Left lung (tissue), 10 donors: ENCODE results near the gene GAREM1. TPM values are rescaled to one million over a fixed set of nuclear protein-coding genes. Genes with fewer than 3 reads are reported as not detected.
"Not testable (repeated sequence)": the region's sequence is repeated elsewhere in the genome, so short reads cannot be mapped to it uniquely, and the experiment has no call there.

Experiments
- ATAC-seq: fragments of 200-7000 bp; cut with Tn5 transposase; one replicate; pipeline ENCODE4 v1.9.1; 2020; ENCODE audit warnings: moderate library complexity
- DNase-seq, 4 donors: peaks; one replicate each; pipeline ENCODE4 v3.0.0-alpha.2; 2013 to 2020
- H3K27ac ChIP-seq, 2 donors: fragments of 200-600 bp; sonication (generic) in 1 of 2; one replicate each; pipeline versions ENCODE4 v1.5.0 to v1.8.0; 2020 to 2021
- H3K27me3 ChIP-seq, 2 donors: fragments of 200-600 bp; sonication (generic) in 1 of 2; one replicate each; pipeline versions ENCODE4 v1.5.0 to v1.8.0; 2020 to 2021
- H3K36me3 ChIP-seq, 2 donors: fragments of 200-600 bp; sonication (generic) in 1 of 2; one replicate each; pipeline versions ENCODE4 v1.5.0 to v1.8.0; 2020 to 2021
- H3K4me1 ChIP-seq, 2 donors: fragments of 200-600 bp; one replicate each; pipeline ENCODE4 v1.8.0; 2021
- H3K4me3 ChIP-seq, 2 donors: fragments of 200-600 bp; sonication (generic) in 1 of 2; one replicate each; pipeline versions ENCODE4 v1.5.0 to v1.8.0; 2020 to 2021; ENCODE audit warnings: mild to moderate bottlenecking in 1 of 2
- H3K9me3 ChIP-seq, 2 donors: fragments of 200-600 bp; sonication (generic) in 1 of 2; one replicate each; pipeline versions ENCODE4 v1.5.0 to v1.8.0; 2020 to 2021
- CTCF ChIP-seq, 2 donors: fragments of 200-600 bp; sonication (generic) in 1 of 2; IDR thresholded peaks; one replicate each; pipeline versions ENCODE4 v1.5.0 to v1.8.0; 2021; ENCODE audit warnings: antibody characterized with exemption in 2 of 2
- intact Hi-C, 2 donors: fragments of 100-400 bp; cut with DNase I; formaldehyde crosslinking; loops; one replicate each; pipeline versions ENCODE4 v1.11.2 to v1.14.2; 2022
- polyA plus RNA-seq, 6 donors: library from polyadenylated mRNA; unstranded; fragments of 120-200 nt; gene quantifications; one replicate each; pipeline ENCODE4 v1.2.1, GENCODE V29; 2013; ENCODE audit not compliant: insufficient read length in 6 of 6
- total RNA-seq, 2 donors: library from RNA; stranded (reverse); fragmentation: NEBNext Ultra II Directional; extraction: Animal tissue kit (Norgen Biotek cat#: 25700); gene quantifications; one replicate each; pipeline ENCODE4 v1.2.1, GENCODE V29; 2021
- donor health status: DM: no; HTN: yes; CAD: no.
- donor health status: DM: no; HTN: no; CAD: no.

Gene GAREM1
- total and polyA plus RNA-seq, 8 donors, result 10.3 to 20.2 (median 13.1) TPM

- Histone ChIP-seq H3K9me3 (no peaks in the 10 kb centered on the region), H3K4me3 (no peak overlapping the region), H3K36me3 (no peaks in the 10 kb centered on the region), H3K27ac (no peak overlapping the region), H3K4me1 (no peaks in the 10 kb centered on the region), H3K27me3 (no peaks in the 10 kb centered on the region)
- no peak for TF ChIP-seq CTCF (IDR thresholded peaks at IDR 0.05)
- no peak for ATAC-seq
- intact Hi-C loops, result no loop called here
- no peak for DNase-seq
These were observed 225.8 kb downstream of the GAREM1 start for GRCh38 chr18:32244881-32245280.

GRCh38 chr18:32243358-32243757, 227.3 kb downstream of the GAREM1 start:
- no peak for ATAC-seq
- no peaks in the 10 kb centered on the region for H3K36me3 ChIP-seq
- H3K4me3 ChIP-seq, result no peak overlapping the region
- no peak overlapping the region for H3K27ac ChIP-seq
- no peak for DNase-seq
- no peaks in the 10 kb centered on the region for H3K27me3 ChIP-seq
- H3K9me3 ChIP-seq, result no peaks in the 10 kb centered on the region
- intact Hi-C loops, result no loop called here
- H3K4me1 ChIP-seq, result no peaks in the 10 kb centered on the region
- TF ChIP-seq CTCF (IDR thresholded peaks at IDR 0.05), result no peak

- no peaks in the 10 kb centered on the region for H3K36me3 ChIP-seq
- H3K27ac ChIP-seq, result no peak overlapping the region
- ATAC-seq, result no peak
- H3K4me1 ChIP-seq, result no peaks in the 10 kb centered on the region
- intact Hi-C loops, result no loop called here
- H3K4me3 ChIP-seq, result no peak overlapping the region
- no peak for DNase-seq
- H3K27me3 ChIP-seq, result no peaks in the 10 kb centered on the region
- no peak for TF ChIP-seq CTCF (IDR thresholded peaks at IDR 0.05)
- no peaks in the 10 kb centered on the region for H3K9me3 ChIP-seq
These were observed 228.3 kb downstream of the GAREM1 start for GRCh38 chr18:32242395-32242794.

DNA sequence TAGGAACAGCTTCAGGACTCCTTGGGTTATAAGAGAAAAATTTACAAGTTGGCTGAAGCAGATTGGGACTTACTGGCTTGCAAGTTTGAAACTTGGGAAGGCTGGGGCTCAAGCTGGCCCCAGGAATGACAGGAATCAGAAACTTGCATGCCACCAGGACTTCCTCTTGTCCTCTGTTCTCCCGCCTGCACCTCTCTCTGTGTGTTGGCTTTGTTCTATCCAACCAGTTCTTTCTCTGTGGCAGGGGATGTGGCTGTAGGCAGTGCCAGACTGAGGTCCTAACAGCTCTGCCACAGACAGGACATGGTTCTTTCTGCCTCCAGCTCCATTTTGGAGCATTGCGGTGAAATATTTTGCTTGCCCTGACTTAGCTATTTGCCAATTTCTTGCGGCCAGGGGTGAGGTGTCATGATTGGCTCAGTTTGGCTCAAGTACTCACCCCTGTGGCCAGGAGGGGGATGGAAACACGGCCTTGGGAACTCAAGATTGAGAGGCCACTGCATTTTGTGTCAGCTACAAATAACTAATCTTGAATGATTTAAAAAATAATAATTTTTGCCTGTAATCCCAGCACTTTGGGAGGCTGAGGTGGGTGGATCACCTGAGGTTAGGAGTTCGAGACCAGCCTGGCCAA, 231.9 kb downstream of the GAREM1 start:
- no peak for TF ChIP-seq CTCF (IDR thresholded peaks at IDR 0.05)
- intact Hi-C loops, result no loop called here

DNA sequence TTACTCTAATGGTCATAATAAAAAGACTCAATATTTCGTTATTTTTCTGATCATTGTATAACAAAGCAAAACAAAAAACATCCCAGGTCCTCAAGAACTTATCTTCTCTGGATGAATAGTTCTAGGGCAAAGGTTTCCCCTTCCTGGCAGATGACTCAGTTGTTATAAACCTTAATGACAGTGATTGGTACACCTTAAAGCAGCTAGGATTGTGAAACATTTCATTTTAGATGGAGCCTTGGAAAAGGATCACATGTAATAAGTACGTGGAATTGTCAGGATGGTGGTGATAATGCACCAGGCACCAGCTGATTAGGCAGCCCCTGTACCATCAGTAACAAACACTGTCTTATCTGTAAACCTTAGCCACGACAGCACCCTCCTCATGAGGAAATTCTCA, 233.6 kb downstream of the GAREM1 start:
- Histone ChIP-seq H3K9me3 (peaks cover 0 to 5% of the 10 kb centered on the region in 2 donors), H3K27ac (no peak overlapping the region), H3K27me3 (no peaks in the 10 kb centered on the region), H3K36me3 (no peaks in the 10 kb centered on the region), H3K4me3 (no peak overlapping the region), H3K4me1 (no peaks in the 10 kb centered on the region)
- no peak for DNase-seq
- no peak for ATAC-seq
- TF ChIP-seq CTCF (IDR thresholded peaks at IDR 0.05), result no peak
- intact Hi-C loops, result no loop called here

More for the DNA sequence above, 231.9 kb downstream of the GAREM1 start:
- H3K27ac ChIP-seq, result no peak overlapping the region
- peaks cover 0 to under 1% of the 10 kb centered on the region in 2 donors for H3K9me3 ChIP-seq
- no peaks in the 10 kb centered on the region for H3K4me1 ChIP-seq
- H3K36me3 ChIP-seq, result no peaks in the 10 kb centered on the region
- ATAC-seq (no peak), DNase-seq (no peak)
- no peaks in the 10 kb centered on the region for H3K27me3 ChIP-seq
- no peak overlapping the region for H3K4me3 ChIP-seq

DNA sequence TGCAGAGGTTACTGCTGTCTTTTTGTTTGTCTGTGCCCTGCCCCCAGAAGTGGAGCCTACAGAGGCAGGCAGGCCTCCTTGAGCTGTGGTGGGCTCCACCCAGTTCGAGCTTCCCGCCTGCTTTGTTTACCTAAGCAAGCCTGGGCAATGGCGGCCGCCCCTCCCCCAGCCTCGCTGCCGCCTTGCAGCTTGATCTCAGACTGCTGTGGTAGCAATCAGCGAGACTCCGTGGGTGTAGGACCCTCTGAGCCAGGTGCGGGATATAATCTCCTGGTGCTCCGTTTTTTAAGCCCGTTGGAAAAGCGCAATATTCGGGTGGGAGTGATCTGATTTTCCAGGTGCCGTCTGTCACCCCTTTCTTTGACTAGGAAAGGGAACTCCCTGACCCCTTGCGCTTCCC, 237.3 kb downstream of the GAREM1 start:
- not testable (repeated sequence) for ATAC-seq, DNase-seq

More for the DNA sequence above, 237.3 kb downstream of the GAREM1 start:
- H3K27ac ChIP-seq, H3K4me3 ChIP-seq, H3K4me1 ChIP-seq, H3K27me3 ChIP-seq, H3K36me3 ChIP-seq, H3K9me3 ChIP-seq, intact Hi-C loops: not testable (repeated sequence)
